DND-41 (cell line): ENCODE data around the gene BTBD2.
"Not testable (repeated sequence)": the region's sequence is repeated elsewhere in the genome, so short reads cannot be mapped to it uniquely, and the experiment has no call there.

ENCODE experiments used
- ATAC-seq: fragments of 200-7000 bp; cut with Tn5 transposase; 3 replicates; pipeline ENCODE4 v1.9.1; 2021; ENCODE audit warnings: low read depth; ENCODE audit not compliant: insufficient read depth
- DNase-seq: peaks from one replicate; pipeline ENCODE4 v3.0.0-alpha.2; 2020
- H2AFZ ChIP-seq: 2 replicates; pipeline ENCODE4 v1.6.0; 2012; ENCODE audit warnings: low read depth, low read length
- H3K27ac ChIP-seq: 2 replicates; pipeline ENCODE4 v1.5.1; 2012; ENCODE audit warnings: low read length, inconsistent platforms
- H3K27me3 ChIP-seq: fragments of 200-600 bp; sonication (generic); 2 replicates; pipeline ENCODE4 v1.6.0; 2012; ENCODE audit warnings: low read length, mild to moderate bottlenecking, inconsistent platforms; ENCODE audit not compliant: insufficient read depth, poor library complexity
- H3K36me3 ChIP-seq: 2 replicates; pipeline ENCODE4 v1.5.1; 2012; ENCODE audit warnings: low read length, inconsistent platforms; ENCODE audit not compliant: insufficient read depth
- H3K4me1 ChIP-seq: 2 replicates; pipeline ENCODE4 v1.5.1; 2012; ENCODE audit warnings: mild to moderate bottlenecking, low read length; ENCODE audit not compliant: insufficient read depth
- H3K4me2 ChIP-seq: 2 replicates; pipeline ENCODE4 v1.6.0; 2012; ENCODE audit warnings: mild to moderate bottlenecking, moderate library complexity, low read length, inconsistent platforms; ENCODE audit not compliant: insufficient read depth
- H3K4me3 ChIP-seq, 2 experiments: fragments of 200-600 bp in 1 of 2; shearing (Covaris generic) in 1 of 2; 2 replicates each; pipeline ENCODE4 v1.5.1; 2012 to 2016; ENCODE audit warnings: inconsistent platforms in 2 of 2, low read length in 2 of 2, mild to moderate bottlenecking in 2 of 2, low read depth in 1 of 2, moderate library complexity in 1 of 2
- H3K79me2 ChIP-seq: 2 replicates; pipeline ENCODE4 v1.6.0; 2012; ENCODE audit warnings: low read length, inconsistent platforms; ENCODE audit not compliant: insufficient read depth
- H3K9ac ChIP-seq: 2 replicates; pipeline ENCODE4 v1.6.0; 2012; ENCODE audit warnings: low read depth, mild to moderate bottlenecking, inconsistent platforms, low read length, moderate library complexity
- H3K9me3 ChIP-seq: 2 replicates; pipeline ENCODE4 v1.5.1; 2012; ENCODE audit warnings: low read length, moderate library complexity, mild to moderate bottlenecking, inconsistent platforms; ENCODE audit not compliant: insufficient read depth, severe bottlenecking
- H4K20me1 ChIP-seq: 2 replicates; pipeline ENCODE4 v1.6.0; 2012; ENCODE audit warnings: low read length; ENCODE audit not compliant: insufficient read depth
- EZH2 ChIP-seq: IDR thresholded peaks from 3 replicates; pipeline ENCODE4 v1.6.1; 2012; ENCODE audit warnings: borderline replicate concordance, low read depth, mild to moderate bottlenecking, moderate library complexity, low read length, inconsistent platforms; ENCODE audit not compliant: severe bottlenecking
- TF ChIP-seq, protein P1 (sequence below): IDR thresholded peaks from 2 replicates; pipeline ENCODE4 v1.5.1; 2012; ENCODE audit warnings: borderline replicate concordance, low read length, moderate library complexity, mild to moderate bottlenecking; ENCODE audit not compliant: poor library complexity, severe bottlenecking; ENCODE audit errors: extremely low read depth

BTBD2 gene

DNA sequence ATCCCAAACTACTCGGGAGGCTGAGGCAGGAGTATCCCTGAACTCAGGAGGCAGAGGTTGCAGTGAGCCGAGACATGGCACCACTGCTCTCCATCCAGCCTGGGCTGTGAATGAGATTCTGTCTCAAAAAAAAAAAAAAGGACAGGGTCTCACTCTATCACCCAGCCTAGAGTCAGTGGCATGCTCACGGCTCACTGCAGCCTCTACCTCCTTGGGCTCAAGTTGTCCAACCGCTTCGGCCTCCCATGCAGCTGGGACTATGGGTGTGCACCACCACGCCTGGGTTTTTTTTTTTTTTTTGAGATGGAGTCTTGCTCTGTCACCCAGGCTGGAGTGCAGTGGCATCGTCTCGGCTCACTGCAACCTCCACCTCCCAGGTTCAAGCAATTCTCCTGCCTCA lies 20.9 kb upstream of the BTBD2 start:
- H3K4me2 ChIP-seq: no peak overlapping the region
- no peak overlapping the region for H3K27ac ChIP-seq
- no peak for ATAC-seq
- no peak overlapping the region for H2AFZ ChIP-seq
- peaks cover 8% of the 10 kb centered on the region for H3K4me1 ChIP-seq
- H4K20me1 ChIP-seq: peaks cover 15% of the 10 kb centered on the region
- H3K9me3 ChIP-seq: peaks cover 11% of the 10 kb centered on the region
- no peak for DNase-seq
- TF ChIP-seq EZH2: no peak
- TF ChIP-seq, protein P1, sequence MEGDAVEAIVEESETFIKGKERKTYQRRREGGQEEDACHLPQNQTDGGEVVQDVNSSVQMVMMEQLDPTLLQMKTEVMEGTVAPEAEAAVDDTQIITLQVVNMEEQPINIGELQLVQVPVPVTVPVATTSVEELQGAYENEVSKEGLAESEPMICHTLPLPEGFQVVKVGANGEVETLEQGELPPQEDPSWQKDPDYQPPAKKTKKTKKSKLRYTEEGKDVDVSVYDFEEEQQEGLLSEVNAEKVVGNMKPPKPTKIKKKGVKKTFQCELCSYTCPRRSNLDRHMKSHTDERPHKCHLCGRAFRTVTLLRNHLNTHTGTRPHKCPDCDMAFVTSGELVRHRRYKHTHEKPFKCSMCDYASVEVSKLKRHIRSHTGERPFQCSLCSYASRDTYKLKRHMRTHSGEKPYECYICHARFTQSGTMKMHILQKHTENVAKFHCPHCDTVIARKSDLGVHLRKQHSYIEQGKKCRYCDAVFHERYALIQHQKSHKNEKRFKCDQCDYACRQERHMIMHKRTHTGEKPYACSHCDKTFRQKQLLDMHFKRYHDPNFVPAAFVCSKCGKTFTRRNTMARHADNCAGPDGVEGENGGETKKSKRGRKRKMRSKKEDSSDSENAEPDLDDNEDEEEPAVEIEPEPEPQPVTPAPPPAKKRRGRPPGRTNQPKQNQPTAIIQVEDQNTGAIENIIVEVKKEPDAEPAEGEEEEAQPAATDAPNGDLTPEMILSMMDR: no peak
- H3K4me3 ChIP-seq: no peak overlapping the region
- peaks cover 29% of the 10 kb centered on the region for H3K36me3 ChIP-seq
- H3K9ac ChIP-seq: no peak overlapping the region
- peaks cover 3% of the 10 kb centered on the region; the same call in 1 of the 2 replicates for H3K79me2 ChIP-seq
- no peaks in the 10 kb centered on the region for H3K27me3 ChIP-seq

- no peak for ATAC-seq
- no peak overlapping the region for H2AFZ ChIP-seq
- no peaks in the 10 kb centered on the region for H3K79me2 ChIP-seq
- no peak overlapping the region for H3K9ac ChIP-seq
- no peak for DNase-seq
- H3K9me3 ChIP-seq: peaks cover 11% of the 10 kb centered on the region
- H3K4me2 ChIP-seq: no peak overlapping the region
- peaks cover 7% of the 10 kb centered on the region for H4K20me1 ChIP-seq
- H3K27me3 ChIP-seq: no peaks in the 10 kb centered on the region
- H3K27ac ChIP-seq: no peak overlapping the region
- H3K4me3 ChIP-seq: no peak overlapping the region
- peaks cover 20% of the 10 kb centered on the region for H3K36me3 ChIP-seq
- TF ChIP-seq EZH2: no peak
- TF ChIP-seq, protein P1: no peak
- peaks cover 4% of the 10 kb centered on the region for H3K4me1 ChIP-seq
These were observed 20.1 kb upstream of the BTBD2 start for GRCh38 chr19:2035590-2035991.

GRCh38 chr19:2034729-2035589 lies 19.4 kb upstream of the BTBD2 start:
- Histone ChIP-seq H2AFZ (no peak overlapping the region), H3K36me3 (peaks cover 14% of the 10 kb centered on the region), H4K20me1 (0 out of 2 replicates have a peak, but pooled peaks cover 3% of the 10 kb centered on the region), H3K4me3 (no peak overlapping the region), H3K27ac (no peak overlapping the region), H3K9me3 (peaks cover 11% of the 10 kb centered on the region), H3K79me2 (no peaks in the 10 kb centered on the region), H3K4me2 (no peak overlapping the region), H3K4me1 (peaks cover 4% of the 10 kb centered on the region), H3K9ac (no peak overlapping the region), H3K27me3 (no peaks in the 10 kb centered on the region)
- TF ChIP-seq, protein P1: no peak
- TF ChIP-seq EZH2: no peak
- DNase-seq (peak; percentile 68), ATAC-seq (peak; percentile 57)

DNA sequence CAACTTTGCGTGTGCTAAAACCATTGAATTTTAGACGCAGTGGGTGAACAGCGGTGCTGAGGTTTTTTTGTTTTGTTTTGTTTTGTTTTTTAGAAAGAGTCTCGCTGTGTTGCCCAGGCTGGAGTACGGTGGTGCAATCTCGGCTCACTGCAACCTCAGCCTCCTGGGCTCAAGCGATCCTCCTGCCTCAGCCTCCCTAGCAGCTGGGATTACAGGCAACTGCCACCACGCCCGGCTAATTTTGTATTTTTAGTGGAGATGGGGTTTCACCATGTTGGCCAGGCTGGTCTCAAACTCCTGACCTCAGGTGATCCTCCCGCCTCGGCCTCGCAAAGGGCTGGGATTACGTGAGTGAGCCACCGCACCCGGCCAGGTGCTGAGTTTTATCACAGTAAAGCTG lies 18.7 kb upstream of the BTBD2 start:
- H2AFZ ChIP-seq, H3K4me1 ChIP-seq, ATAC-seq, H3K79me2 ChIP-seq, H3K27ac ChIP-seq, H3K27me3 ChIP-seq, H4K20me1 ChIP-seq, H3K36me3 ChIP-seq, H3K4me2 ChIP-seq, DNase-seq, H3K9ac ChIP-seq, H3K4me3 ChIP-seq: not testable (repeated sequence)
- peaks cover 11% of the 10 kb centered on the region for H3K9me3 ChIP-seq
